ENCODE data around the gene SFTA2. TPM values are rescaled to one million over a fixed set of nuclear protein-coding genes. Genes with fewer than 3 reads are reported as not detected.

Gene SFTA2
- polyA plus RNA-seq, 1 donor (not counting 4 experiments of a cell fraction or from before 2014, with no cell fraction given): not detected

- H3K79me2 ChIP-seq (ENCODE audit: control insufficient read depth, insufficient read depth, low read length): peaks cover 43% of the 10 kb centered on the region
- no peaks in the 10 kb centered on the region for H3K9me3 ChIP-seq (ENCODE audit: control insufficient read depth, low read depth, low read length)
- no peaks in the 10 kb centered on the region for H3K27me3 ChIP-seq (ENCODE audit: control insufficient read depth, extremely low read depth, insufficient read depth, low read length)
- peaks cover 2% of the 10 kb centered on the region for H3K9me1 ChIP-seq (ENCODE audit: control insufficient read depth, extremely low read depth, insufficient read depth, low read length)
- dilution Hi-C loops (cut with MboI; ENCODE audit: extremely low pct_ligation_motif_present, low sequenced_read_pairs): no loop called here
- DNase-seq (ENCODE audit: low read depth, low spot score) (peak; percentile 85), FAIRE-seq (no peak)
- H3K36me3 ChIP-seq (ENCODE audit: control insufficient read depth in 2 of 2, extremely low read depth in 1 of 2, insufficient read depth in 2 of 2, low read length in 2 of 2): peaks cover 0 to 3% of the 10 kb centered on the region in 2 experiments
- H3K4me3 ChIP-seq (ENCODE audit: control insufficient read depth in 2 of 3, extremely low read depth in 1 of 3, insufficient read depth in 2 of 3, low read depth in 1 of 3, low read length in 3 of 3): peak overlapping the region; percentile 72 to 87 (median 72)
- peak overlapping the region; percentile 98 for H3K27ac ChIP-seq (ENCODE audit: control insufficient read depth, insufficient read depth, low read length)
- peaks cover 8% of the 10 kb centered on the region for H4K20me1 ChIP-seq (ENCODE audit: control insufficient read depth, extremely low read depth, insufficient read depth, low read length)
- H2AFZ ChIP-seq (ENCODE audit: control insufficient read depth, low read length): peak overlapping the region; percentile 10
- H3K9ac ChIP-seq (ENCODE audit: control insufficient read depth, extremely low read depth, insufficient read depth, low read length): peak overlapping the region; percentile 99
- no peak for TF ChIP-seq CTCF (optimal IDR thresholded peaks at IDR 0.05 in 1 of 3, IDR thresholded peaks at IDR 0.05 in 1 of 3, conservative IDR thresholded peaks at IDR 0.05 in 1 of 3; ENCODE audit: extremely low read depth in 1 of 3, insufficient read depth in 2 of 3, low read length in 3 of 3)
- no peak for TF ChIP-seq EZH2 (IDR thresholded peaks at IDR 0.05; ENCODE audit: low read length)
- H3K4me2 ChIP-seq (ENCODE audit: control insufficient read depth, extremely low read depth, insufficient read depth, low read depth, low read length): peak overlapping the region; percentile 84
- peaks cover 42% of the 10 kb centered on the region for H3K4me1 ChIP-seq (ENCODE audit: control insufficient read depth, extremely low read depth, insufficient read depth, low read length)
These were observed 48.9 kb downstream of the SFTA2 start for GRCh38 chr6:30882759-30883684.

- peak overlapping the region; percentile 98 for H3K27ac ChIP-seq (ENCODE audit: control insufficient read depth, insufficient read depth, low read length)
- H3K9me1 ChIP-seq (ENCODE audit: control insufficient read depth, extremely low read depth, insufficient read depth, low read length): peaks cover 2% of the 10 kb centered on the region
- H3K4me1 ChIP-seq (ENCODE audit: control insufficient read depth, extremely low read depth, insufficient read depth, low read length): peaks cover 41% of the 10 kb centered on the region
- DNase-seq (ENCODE audit: low read depth, low spot score): no peak
- H3K27me3 ChIP-seq (ENCODE audit: control insufficient read depth, extremely low read depth, insufficient read depth, low read length): no peaks in the 10 kb centered on the region
- TF ChIP-seq CTCF (optimal IDR thresholded peaks at IDR 0.05 in 1 of 3, IDR thresholded peaks at IDR 0.05 in 1 of 3, conservative IDR thresholded peaks at IDR 0.05 in 1 of 3; ENCODE audit: extremely low read depth in 1 of 3, insufficient read depth in 2 of 3, low read length in 3 of 3) (no peak), EZH2 (IDR thresholded peaks at IDR 0.05; ENCODE audit: low read length) (no peak)
- dilution Hi-C loops (cut with MboI; ENCODE audit: extremely low pct_ligation_motif_present, low sequenced_read_pairs): no loop called here
- H3K4me3 ChIP-seq (ENCODE audit: control insufficient read depth in 2 of 3, extremely low read depth in 1 of 3, insufficient read depth in 2 of 3, low read depth in 1 of 3, low read length in 3 of 3): peak overlapping the region in 2 of 3 experiments; percentile 32 to 72
- no peaks in the 10 kb centered on the region for H3K9me3 ChIP-seq (ENCODE audit: control insufficient read depth, low read depth, low read length)
- peak overlapping the region; percentile 67 for H3K4me2 ChIP-seq (ENCODE audit: control insufficient read depth, extremely low read depth, insufficient read depth, low read depth, low read length)
- H3K9ac ChIP-seq (ENCODE audit: control insufficient read depth, extremely low read depth, insufficient read depth, low read length): peak overlapping the region; percentile 99
- peak overlapping the region; percentile 10 for H2AFZ ChIP-seq (ENCODE audit: control insufficient read depth, low read length)
- peaks cover 36% of the 10 kb centered on the region for H3K79me2 ChIP-seq (ENCODE audit: control insufficient read depth, insufficient read depth, low read length)
- FAIRE-seq: no peak
- peaks cover 0 to 3% of the 10 kb centered on the region in 2 experiments for H3K36me3 ChIP-seq (ENCODE audit: control insufficient read depth in 2 of 2, extremely low read depth in 1 of 2, insufficient read depth in 2 of 2, low read length in 2 of 2)
- H4K20me1 ChIP-seq (ENCODE audit: control insufficient read depth, extremely low read depth, insufficient read depth, low read length): peaks cover 8% of the 10 kb centered on the region
These were observed 49.7 kb downstream of the SFTA2 start for GRCh38 chr6:30882204-30882758.

All from keratinocyte (primary cell).